Trophoblast cell (in vitro differentiated cells and primary cell): ENCODE measurements around the gene SAXO2.

Source experiments
- DNase-seq, 2 donors: peaks; one replicate each; pipeline ENCODE4 v3.0.0-alpha.2; 2016
- H2AFZ ChIP-seq: 2 replicates; pipeline ENCODE4 v1.6.1; 2013; ENCODE audit warnings: low read length, moderate library complexity, mild to moderate bottlenecking; ENCODE audit not compliant: insufficient read depth, poor library complexity
- H2AK5ac ChIP-seq: 2 replicates; pipeline ENCODE4 v1.6.1; 2013; ENCODE audit warnings: mild to moderate bottlenecking, low read length
- H2BK120ac ChIP-seq: 2 replicates; pipeline ENCODE4 v1.6.1; 2013; ENCODE audit warnings: low read length, mild to moderate bottlenecking, moderate library complexity; ENCODE audit not compliant: insufficient read depth, poor library complexity
- H2BK12ac ChIP-seq: 2 replicates; pipeline ENCODE4 v1.6.1; 2013; ENCODE audit warnings: mild to moderate bottlenecking, low read length, moderate library complexity
- H2BK5ac ChIP-seq: 2 replicates; pipeline ENCODE4 v1.6.1; 2013; ENCODE audit warnings: low read length, low read depth, moderate library complexity, mild to moderate bottlenecking; ENCODE audit not compliant: poor library complexity
- H3K14ac ChIP-seq: 2 replicates; pipeline ENCODE4 v1.6.1; 2013; ENCODE audit warnings: mild to moderate bottlenecking, low read length
- H3K18ac ChIP-seq: 2 replicates; pipeline ENCODE4 v1.6.1; 2013; ENCODE audit warnings: mild to moderate bottlenecking, low read length
- H3K23ac ChIP-seq: 2 replicates; pipeline ENCODE4 v1.6.1; 2013; ENCODE audit warnings: low read length
- H3K27ac ChIP-seq: 2 replicates; pipeline ENCODE4 v1.5.1; 2013; ENCODE audit warnings: low read depth, mild to moderate bottlenecking, inconsistent platforms, low read length, moderate library complexity
- H3K27me3 ChIP-seq: 2 replicates; pipeline ENCODE4 v1.6.1; 2013; ENCODE audit warnings: inconsistent platforms, mild to moderate bottlenecking, low read length, moderate library complexity; ENCODE audit not compliant: insufficient read depth
- H3K36me3 ChIP-seq, 2 experiments: 1 replicate in 1 of 2; 2 replicates in 1 of 2; pipeline ENCODE4 v1.6.1; 2013; ENCODE audit warnings: low read length in 2 of 2, mild to moderate bottlenecking in 2 of 2, moderate library complexity in 1 of 2; ENCODE audit not compliant: insufficient read depth in 2 of 2, control insufficient read depth in 1 of 2
- H3K4ac ChIP-seq: 2 replicates; pipeline ENCODE4 v1.6.1; 2013; ENCODE audit warnings: low read depth, mild to moderate bottlenecking, low read length, moderate library complexity
- H3K4me1 ChIP-seq, 2 experiments: 1 replicate in 1 of 2; 2 replicates in 1 of 2; pipeline ENCODE4 v1.6.1; 2013; ENCODE audit warnings: low read length in 2 of 2, mild to moderate bottlenecking in 2 of 2, moderate library complexity in 1 of 2; ENCODE audit not compliant: insufficient read depth in 2 of 2, control insufficient read depth in 1 of 2
- H3K4me2 ChIP-seq: 2 replicates; pipeline ENCODE4 v1.6.1; 2013; ENCODE audit warnings: inconsistent platforms, mild to moderate bottlenecking, low read length, moderate library complexity
- H3K4me3 ChIP-seq: 2 replicates; pipeline ENCODE4 v1.5.1; 2013; ENCODE audit warnings: mild to moderate bottlenecking, low read depth, low read length, inconsistent platforms
- H3K79me1 ChIP-seq: one replicate; pipeline ENCODE4 v1.6.1; 2013; ENCODE audit warnings: low read length
- H3K79me2 ChIP-seq: 2 replicates; pipeline ENCODE4 v1.6.1; 2013; ENCODE audit warnings: low read length, mild to moderate bottlenecking; ENCODE audit not compliant: control insufficient read depth, insufficient read depth, poor library complexity
- H3K9ac ChIP-seq: 2 replicates; pipeline ENCODE4 v1.6.1; 2013; ENCODE audit warnings: mild to moderate bottlenecking, low read length
- H3K9me3 ChIP-seq: 2 replicates; pipeline ENCODE4 v1.6.1; 2013; ENCODE audit warnings: low read depth, mild to moderate bottlenecking, control low read depth, inconsistent platforms, low read length; ENCODE audit not compliant: insufficient read depth
- H4K12ac ChIP-seq: 2 replicates; pipeline ENCODE4 v1.6.1; 2013; ENCODE audit warnings: low read depth, mild to moderate bottlenecking, low read length, moderate library complexity
- H4K8ac ChIP-seq: 2 replicates; pipeline ENCODE4 v1.6.1; 2013; ENCODE audit warnings: low read depth, mild to moderate bottlenecking, low read length, moderate library complexity
- H4K91ac ChIP-seq: one replicate; pipeline ENCODE4 v1.6.1; 2013; ENCODE audit warnings: low read depth, mild to moderate bottlenecking, low read length, moderate library complexity
- WGBS: extraction: QIAGEN DNeasy Blood & Tissue Kit; methylation state at CpG from one replicate; pipeline ENCODE4 v1.1.7; 2013; ENCODE audit warnings: missing lambda C conversion rate; ENCODE audit not compliant: insufficient read length, insufficient coverage; ENCODE audit errors: extremely low coverage; 5-methylcytosine and 5-hydroxymethylcytosine counted together

SAXO2 gene

GRCh38 chr15:82304778-82305090 is 42.1 kb downstream of the SAXO2 start:
- Histone ChIP-seq H3K9me3 (peaks cover 2% of the 10 kb centered on the region), H2BK12ac (no peak overlapping the region), H3K79me2 (no peaks in the 10 kb centered on the region), H3K27me3 (no peaks in the 10 kb centered on the region), H3K4me2 (no peak overlapping the region), H4K8ac (no peak overlapping the region), H3K4me1 (no peaks in the 10 kb centered on the region), H2BK120ac (no peak overlapping the region), H2BK5ac (no peak overlapping the region), H4K12ac (no peak overlapping the region), H3K4ac (no peak overlapping the region), H4K91ac (no peak overlapping the region), H3K14ac (no peak overlapping the region), H3K9ac (no peak overlapping the region), H3K36me3 (no peaks in the 10 kb centered on the region), H3K4me3 (no peak overlapping the region), H3K23ac (no peak overlapping the region), H3K18ac (no peak overlapping the region), H3K79me1 (no peaks in the 10 kb centered on the region), H2AFZ (no peak overlapping the region), H2AK5ac (no peak overlapping the region), H3K27ac (no peak overlapping the region)
- no peak for DNase-seq
- no CpG with 5 or more reads among the region's 4 CpGs for WGBS

GRCh38 chr15:82305621-82306048 is 43.0 kb downstream of the SAXO2 start:
- H2BK5ac ChIP-seq, result no peak overlapping the region
- no peak overlapping the region for H3K4ac ChIP-seq
- no peaks in the 10 kb centered on the region for H3K79me2 ChIP-seq
- H3K9me3 ChIP-seq, result peaks cover 2% of the 10 kb centered on the region
- H3K14ac ChIP-seq, result no peak overlapping the region
- no peak overlapping the region for H3K4me2 ChIP-seq
- H2AK5ac ChIP-seq, result no peak overlapping the region
- H4K8ac ChIP-seq, result no peak overlapping the region
- H3K4me3 ChIP-seq, result no peak overlapping the region
- H2AFZ ChIP-seq, result no peak overlapping the region
- H3K18ac ChIP-seq, result no peak overlapping the region
- H3K23ac ChIP-seq, result no peak overlapping the region
- H3K27me3 ChIP-seq, result no peaks in the 10 kb centered on the region
- H3K36me3 ChIP-seq, result no peaks in the 10 kb centered on the region
- no peak overlapping the region for H4K12ac ChIP-seq
- no peak for DNase-seq
- H3K9ac ChIP-seq, result no peak overlapping the region
- no peaks in the 10 kb centered on the region for H3K79me1 ChIP-seq
- no peak overlapping the region for H2BK12ac ChIP-seq
- no peak overlapping the region for H2BK120ac ChIP-seq
- no peak overlapping the region for H3K27ac ChIP-seq
- H3K4me1 ChIP-seq, result no peaks in the 10 kb centered on the region
- WGBS, result no CpG with 5 or more reads among the region's 7 CpGs
- H4K91ac ChIP-seq, result no peak overlapping the region

- H4K12ac ChIP-seq, result no peak overlapping the region
- H3K27me3 ChIP-seq, result no peaks in the 10 kb centered on the region
Observed at GRCh38 chr15:82306791-82307713, 44.4 kb downstream of the SAXO2 start.

GRCh38 chr15:82307714-82308081 is 45.1 kb downstream of the SAXO2 start:
- Histone ChIP-seq H3K4me2 (no peak overlapping the region), H2BK12ac (no peak overlapping the region), H3K4me1 (no peaks in the 10 kb centered on the region), H4K8ac (no peak overlapping the region), H3K9me3 (peaks cover 2% of the 10 kb centered on the region), H3K79me1 (no peaks in the 10 kb centered on the region), H2BK120ac (no peak overlapping the region), H4K91ac (no peak overlapping the region), H3K27me3 (no peaks in the 10 kb centered on the region), H3K4me3 (no peak overlapping the region), H3K27ac (no peak overlapping the region), H4K12ac (no peak overlapping the region), H3K18ac (no peak overlapping the region), H2BK5ac (no peak overlapping the region), H2AFZ (no peak overlapping the region), H2AK5ac (no peak overlapping the region), H3K4ac (no peak overlapping the region), H3K14ac (no peak overlapping the region), H3K79me2 (no peaks in the 10 kb centered on the region), H3K36me3 (no peaks in the 10 kb centered on the region), H3K23ac (no peak overlapping the region), H3K9ac (no peak overlapping the region)
- WGBS, result no CpG with 5 or more reads among the region's 8 CpGs
- no peak for DNase-seq

More at GRCh38 chr15:82306791-82307713, 44.4 kb downstream of the SAXO2 start:
- Histone ChIP-seq H2BK120ac (no peak overlapping the region), H3K18ac (no peak overlapping the region), H4K8ac (no peak overlapping the region), H3K9me3 (peaks cover 2% of the 10 kb centered on the region), H3K4me2 (no peak overlapping the region), H3K4me1 (no peaks in the 10 kb centered on the region), H3K79me2 (no peaks in the 10 kb centered on the region), H3K23ac (no peak overlapping the region), H3K36me3 (no peaks in the 10 kb centered on the region), H3K14ac (no peak overlapping the region), H2AK5ac (no peak overlapping the region), H2BK12ac (no peak overlapping the region), H3K9ac (no peak overlapping the region), H3K79me1 (no peaks in the 10 kb centered on the region), H2BK5ac (no peak overlapping the region), H3K4ac (no peak overlapping the region), H3K27ac (no peak overlapping the region), H4K91ac (no peak overlapping the region), H3K4me3 (no peak overlapping the region), H2AFZ (no peak overlapping the region)
- no CpG with 5 or more reads among the region's 16 CpGs for WGBS
- no peak for DNase-seq
